ENCODE data around the gene VGLL2. TPM values are rescaled to one million over a fixed set of nuclear protein-coding genes. Genes with fewer than 3 reads are reported as not detected.

VGLL2 gene
- total RNA-seq, 2 experiments from 2014 or later, result not detected

GRCh38 chr6:117268924-117269323 lies 3.6 kb downstream of the VGLL2 start:
- Mint-ChIP-seq H3K4me1 (ENCODE audit: low read depth) (peaks cover 9% of the 10 kb centered on the region), H3K9me3 (no peaks in the 10 kb centered on the region), H3K4me3 (no peak overlapping the region), H3K27me3 (peaks cover 81% of the 10 kb centered on the region), H3K27ac (no peak overlapping the region), H3K36me3 (ENCODE audit: low read depth) (no peaks in the 10 kb centered on the region)
- ATAC-seq (no peak), DNase-seq (no peak)
- ChIA-PET CTCF (no interaction called here), POLR2A (no interaction called here)
- no peak for TF ChIP-seq CTCF (IDR thresholded peaks at IDR 0.05)
- intact Hi-C loops (cut with micrococcal nuclease), result no loop called here

DNA sequence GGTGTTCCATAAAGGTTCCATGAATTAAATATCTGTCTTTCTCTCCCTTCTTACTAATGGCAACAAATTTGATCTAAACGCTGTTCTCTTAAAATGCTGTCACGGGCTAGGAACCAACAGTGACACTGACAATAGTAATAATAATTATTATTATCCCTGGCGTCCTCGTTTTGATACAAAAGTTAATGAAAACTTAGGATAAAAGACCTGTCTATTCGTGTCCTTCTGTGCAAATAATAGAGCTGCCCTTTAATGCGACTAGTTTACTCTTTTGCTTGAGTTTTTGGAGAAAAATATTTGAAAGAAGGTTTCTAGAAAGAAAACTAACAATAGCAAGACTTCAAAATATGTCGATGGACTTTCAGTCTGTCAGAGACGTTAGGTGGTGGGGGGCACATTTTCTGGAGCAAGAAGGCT lies 4.3 kb downstream of the VGLL2 start:
- no peak for TF ChIP-seq CTCF (IDR thresholded peaks at IDR 0.05)
- H3K4me3 Mint-ChIP-seq, result no peak overlapping the region
- no peak overlapping the region for H3K27ac Mint-ChIP-seq
- CTCF ChIA-PET, result no interaction called here
- intact Hi-C loops (cut with micrococcal nuclease), result no loop called here
- ATAC-seq (no peak), DNase-seq (no peak)
- H3K4me1 Mint-ChIP-seq (ENCODE audit: low read depth), result peaks cover 9% of the 10 kb centered on the region
- no peaks in the 10 kb centered on the region for H3K36me3 Mint-ChIP-seq (ENCODE audit: low read depth)
- H3K9me3 Mint-ChIP-seq, result no peaks in the 10 kb centered on the region
- POLR2A ChIA-PET, result no interaction called here
- H3K27me3 Mint-ChIP-seq, result peaks cover 77% of the 10 kb centered on the region

DNA sequence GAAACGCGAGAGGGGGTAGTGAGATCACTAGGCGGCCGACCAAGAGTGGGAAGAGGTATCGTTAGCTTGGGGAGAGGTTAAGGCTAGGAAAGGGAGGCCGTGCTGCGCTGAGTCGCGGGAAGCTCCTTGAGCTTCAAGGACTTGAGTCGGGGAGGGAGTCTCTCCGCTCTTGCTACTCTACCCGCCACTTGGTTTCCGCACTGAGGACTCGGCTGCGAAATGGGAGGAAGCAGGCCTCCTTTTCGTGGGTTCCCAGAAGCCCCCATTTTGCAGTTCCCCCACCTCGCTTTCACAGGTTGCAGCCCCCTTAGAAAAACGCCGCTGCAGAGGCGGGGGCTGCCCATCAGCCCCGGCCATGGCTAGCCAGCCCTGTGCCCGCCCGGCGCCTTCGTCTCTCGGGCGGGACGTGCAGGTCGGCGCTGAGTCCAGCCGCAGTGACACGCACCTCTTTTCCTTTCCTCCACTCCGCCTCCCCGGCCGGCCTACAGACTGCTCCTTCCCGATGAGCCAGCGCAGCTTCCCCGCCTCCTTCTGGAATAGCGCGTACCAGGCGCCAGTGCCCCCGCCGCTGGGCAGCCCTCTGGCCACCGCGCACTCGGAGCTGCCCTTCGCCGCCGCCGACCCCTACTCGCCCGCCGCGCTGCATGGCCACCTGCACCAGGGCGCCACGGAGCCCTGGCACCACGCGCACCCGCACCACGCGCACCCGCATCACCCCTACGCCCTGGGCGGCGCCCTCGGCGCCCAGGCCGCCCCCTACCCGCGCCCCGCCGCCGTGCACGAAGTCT lies 4.9 kb downstream of the VGLL2 start:
- no peak overlapping the region for H3K27ac Mint-ChIP-seq
- peaks cover 77% of the 10 kb centered on the region for H3K27me3 Mint-ChIP-seq
- intact Hi-C loops (cut with micrococcal nuclease), result no loop called here
- ATAC-seq (no peak), DNase-seq (no peak)
- no peaks in the 10 kb centered on the region for H3K9me3 Mint-ChIP-seq
- CTCF ChIA-PET, result interaction anchor here (0.7 kb wide), 1 partner anchor 9 kb away, joined by 3 read pairs; no protein-coding TSS in a partner anchor
- POLR2A ChIA-PET, result no interaction called here
- H3K4me3 Mint-ChIP-seq, result no peak overlapping the region
- TF ChIP-seq CTCF (IDR thresholded peaks at IDR 0.05), result no peak
- H3K36me3 Mint-ChIP-seq (ENCODE audit: low read depth), result no peaks in the 10 kb centered on the region
- H3K4me1 Mint-ChIP-seq (ENCODE audit: low read depth), result peaks cover 5% of the 10 kb centered on the region

DNA sequence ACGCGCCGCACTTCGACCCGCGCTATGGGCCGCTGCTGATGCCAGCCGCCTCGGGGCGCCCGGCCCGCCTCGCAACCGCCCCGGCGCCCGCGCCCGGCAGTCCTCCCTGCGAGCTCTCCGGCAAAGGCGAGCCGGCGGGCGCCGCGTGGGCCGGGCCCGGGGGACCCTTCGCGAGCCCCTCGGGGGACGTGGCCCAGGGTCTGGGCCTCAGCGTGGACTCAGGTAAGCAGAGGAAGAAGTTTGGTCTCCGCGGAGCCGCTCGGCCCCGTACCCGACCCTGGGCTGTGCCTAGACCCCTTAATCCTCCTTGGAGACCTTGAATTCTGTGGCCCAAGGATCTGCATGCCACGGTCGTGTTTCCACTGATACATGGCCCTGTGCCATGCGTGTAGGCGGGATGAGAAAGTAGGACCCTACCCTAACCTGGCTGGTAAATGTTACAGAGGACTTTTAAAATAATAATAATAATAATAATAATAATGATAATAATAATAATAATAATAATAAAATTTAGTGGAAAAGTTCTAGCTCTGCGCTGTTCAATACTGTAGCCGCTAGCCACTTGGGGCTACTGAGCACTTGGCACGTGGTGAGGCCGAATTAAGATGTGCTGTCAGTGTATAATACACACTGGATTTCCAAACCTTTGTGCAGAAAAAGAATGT lies 5.6 kb downstream of the VGLL2 start:
- H3K36me3 Mint-ChIP-seq (ENCODE audit: low read depth), result no peaks in the 10 kb centered on the region
- peaks cover 75% of the 10 kb centered on the region for H3K27me3 Mint-ChIP-seq
- TF ChIP-seq CTCF (IDR thresholded peaks at IDR 0.05), result no peak
- ChIA-PET POLR2A (no interaction called here), CTCF (interaction anchor here (0.7 kb wide), 1 partner anchor 9 kb away, joined by 3 read pairs; no protein-coding TSS in a partner anchor)
- H3K27ac Mint-ChIP-seq, result no peak overlapping the region
- DNase-seq (no peak), ATAC-seq (no peak)
- no peak overlapping the region for H3K4me3 Mint-ChIP-seq
- peaks cover 5% of the 10 kb centered on the region for H3K4me1 Mint-ChIP-seq (ENCODE audit: low read depth)
- no peaks in the 10 kb centered on the region for H3K9me3 Mint-ChIP-seq
- intact Hi-C loops (cut with micrococcal nuclease), result no loop called here

All from activated CD8-positive, alpha-beta T cell treated with anti-CD3 and anti-CD28 coated beads for 36 hours (primary cell).